Endothelial cell of umbilical vein (primary cell): Measurements from ENCODE around the gene HSF2. TPM values are rescaled to one million over a fixed set of nuclear protein-coding genes. Genes with fewer than 3 reads are reported as not detected.

ENCODE experiments used
- BruUV-seq: library from RNA; stranded (reverse); fragments of 400-500 nt; replicated peaks from 2 replicates; lab custom pipeline; 2021; lab: Mats Ljungman, UMichigan
- CTCF ChIA-PET: fragments of 300-600, 350-600 bp; sonication (Branson Sonifier 250); formaldehyde crosslinking; loops from one replicate; lab custom pipeline; 2021; ENCODE audit warnings: antibody characterized with exemption, inconsistent platforms; lab: Charles Lee
- POLR2A ChIA-PET: fragments of 300-600, 350-600 bp; sonication (Branson Sonifier 250); formaldehyde crosslinking; loops from one replicate; lab custom pipeline; 2021; ENCODE audit warnings: antibody characterized with exemption, inconsistent platforms; lab: Charles Lee
- DNase-seq: peaks from one replicate; pipeline ENCODE4 v3.0.0-alpha.2; 2011; ENCODE audit warnings: low read depth, low spot score
- FAIRE-seq: peaks from 2 replicates; lab custom pipeline; 2011; peaks lifted over from hg19 to GRCh38; lab: Jason Lieb, UNC
- H2AFZ ChIP-seq: 2 replicates; pipeline ENCODE4 v1.6.0; 2012; ENCODE audit warnings: low read depth, low read length, control low read depth, inconsistent platforms
- H3K27ac ChIP-seq: 2 replicates; pipeline ENCODE4 v1.5.1; 2011; ENCODE audit warnings: low read depth, mild to moderate bottlenecking, control low read depth, low read length, moderate library complexity; ENCODE audit not compliant: insufficient read depth
- H3K27me3 ChIP-seq, 2 experiments: 2 replicates each; pipeline versions ENCODE4 v1.6.0 to v1.6.1; 2011; ENCODE audit warnings: low read length in 2 of 2, mixed read lengths in 1 of 2; ENCODE audit not compliant: control insufficient read depth in 2 of 2, insufficient read depth in 2 of 2
- H3K36me3 ChIP-seq, 2 experiments: 2 replicates in 1 of 2; 3 replicates in 1 of 2; pipeline ENCODE4 v1.5.1; 2011; ENCODE audit warnings: low read length in 2 of 2, mild to moderate bottlenecking in 1 of 2, moderate library complexity in 1 of 2; ENCODE audit not compliant: control insufficient read depth in 2 of 2, insufficient read depth in 2 of 2; ENCODE audit errors: extremely low read depth in 1 of 2
- H3K4me1 ChIP-seq: 3 replicates; pipeline ENCODE4 v1.5.1; 2011; ENCODE audit warnings: mild to moderate bottlenecking, low read length; ENCODE audit not compliant: control insufficient read depth, insufficient read depth; ENCODE audit errors: extremely low read depth
- H3K4me2 ChIP-seq: 2 replicates; pipeline ENCODE4 v1.6.1; 2011; ENCODE audit warnings: low read length, control low read depth, mixed read lengths; ENCODE audit not compliant: insufficient read depth
- H3K4me3 ChIP-seq, 3 experiments: fragments of 200-600 bp in 1 of 3; sonication (generic), shearing (Covaris generic) in 1 of 3; replicated peaks in 1 of 3; 2 replicates each; pipeline ENCODE4 v1.5.1; 2011 to 2016; ENCODE audit warnings: control low read depth in 3 of 3, low read length in 3 of 3, mild to moderate bottlenecking in 2 of 3, inconsistent platforms in 1 of 3, low read depth in 1 of 3, moderate library complexity in 1 of 3; ENCODE audit not compliant: insufficient read depth in 1 of 3
- H3K79me2 ChIP-seq: 2 replicates; pipeline ENCODE4 v1.6.0; 2012; ENCODE audit warnings: low read length, inconsistent platforms; ENCODE audit not compliant: control insufficient read depth, insufficient read depth
- H3K9ac ChIP-seq: replicated peaks from 2 replicates; pipeline ENCODE3; 2011; ENCODE audit warnings: low read length, control low read depth; ENCODE audit not compliant: insufficient read depth; ENCODE audit errors: extremely low read depth
- H3K9me1 ChIP-seq: replicated peaks from 3 replicates; pipeline ENCODE4 v1.6.0; 2011; ENCODE audit warnings: mild to moderate bottlenecking, low read length; ENCODE audit not compliant: control insufficient read depth, insufficient read depth; ENCODE audit errors: extremely low read depth
- H3K9me3 ChIP-seq: replicated peaks from 2 replicates; pipeline ENCODE4 v1.5.1; 2012; ENCODE audit warnings: low read length, inconsistent platforms; ENCODE audit not compliant: control insufficient read depth, insufficient read depth
- H4K20me1 ChIP-seq: replicated peaks from 2 replicates; pipeline ENCODE3; 2011; ENCODE audit warnings: mild to moderate bottlenecking, low read length; ENCODE audit not compliant: control insufficient read depth, insufficient read depth; ENCODE audit errors: extremely low read depth
- EZH2 ChIP-seq: IDR thresholded peaks from 2 replicates; pipeline ENCODE4 v1.6.1; 2012; ENCODE audit warnings: borderline replicate concordance, low read depth, mild to moderate bottlenecking, moderate library complexity, low read length, inconsistent platforms; ENCODE audit not compliant: severe bottlenecking
- FOS ChIP-seq: IDR thresholded peaks from 2 replicates; pipeline ENCODE4 v1.6.1; 2011; ENCODE audit warnings: mild to moderate bottlenecking, low read length, moderate library complexity, borderline replicate concordance; ENCODE audit not compliant: insufficient read depth
- GATA2 ChIP-seq: IDR thresholded peaks from 2 replicates; pipeline ENCODE4 v1.7.0; 2011; ENCODE audit warnings: low read depth, mild to moderate bottlenecking, moderate library complexity, mixed read lengths, low read length; ENCODE audit not compliant: insufficient read length, insufficient read depth
- JUN ChIP-seq: IDR thresholded peaks from 2 replicates; pipeline ENCODE4 v1.6.1; 2011; ENCODE audit warnings: borderline replicate concordance, low read depth; ENCODE audit not compliant: insufficient read length, insufficient read depth
- MAX ChIP-seq: IDR thresholded peaks from 2 replicates; pipeline ENCODE4 v1.6.1; 2011; ENCODE audit not compliant: insufficient read depth, insufficient read length
- MYC ChIP-seq: IDR thresholded peaks from one replicate; pipeline ENCODE4 v1.6.1; 2011; ENCODE audit warnings: mild to moderate bottlenecking, low read depth, low read length
- POLR2A ChIP-seq: IDR thresholded peaks from 2 replicates; pipeline ENCODE4 v1.6.1; 2012; ENCODE audit warnings: low read depth, mild to moderate bottlenecking, control low read depth, low read length
- POLR2AphosphoS5 ChIP-seq: IDR thresholded peaks from 2 replicates; pipeline ENCODE4 v1.6.1; 2012; ENCODE audit warnings: low read depth, mild to moderate bottlenecking, control low read depth, low read length, moderate library complexity; ENCODE audit not compliant: insufficient read depth
- dilution Hi-C: fragments of 300-500 bp; cut with MboI; formaldehyde crosslinking; loops from one replicate; pipeline ENCODE4 v1.15.0; 2019; ENCODE audit warnings: low sequenced_read_pairs; ENCODE audit not compliant: extremely low pct_ligation_motif_present
- intact Hi-C: fragments of 100-400 bp; cut with micrococcal nuclease; formaldehyde crosslinking; loops from one replicate; pipeline ENCODE4 v1.10.0; 2022
- polyA plus RNA-seq, 4 experiments: library from polyadenylated mRNA; depleted of rRNA in 3 of 4; stranded (reverse) in 3 of 4; unstranded in 1 of 4; fragments of >200 nt; gene quantifications; 2 replicates each; pipeline versions ENCODE4 v1.2.1 to v1.2.3, GENCODE V29; 2011 to 2012; ENCODE audit warnings: missing spikeins in 1 of 4
- total RNA-seq: library from RNA; stranded (reverse); gene quantifications from 2 replicates; pipeline ENCODE4 v1.2.3, GENCODE V29; 2021
- TF ChIP-seq, protein P1 (sequence below), 2 donors: IDR thresholded peaks; 1 replicate in 1 of 2; 2 replicates in 1 of 2; pipeline ENCODE4 v1.5.1; 2011; ENCODE audit warnings: low read length in 2 of 2, mild to moderate bottlenecking in 2 of 2, moderate library complexity in 2 of 2, control low read depth in 1 of 2, inconsistent platforms in 1 of 2, low read depth in 1 of 2; ENCODE audit not compliant: insufficient read depth in 1 of 2; ENCODE audit errors: extremely low read depth in 1 of 2

HSF2 gene
- total and polyA plus RNA-seq, 2 donors (not counting 3 experiments of a cell fraction or from before 2014, with no cell fraction given), result 8.0 to 13.3 TPM

DNA sequence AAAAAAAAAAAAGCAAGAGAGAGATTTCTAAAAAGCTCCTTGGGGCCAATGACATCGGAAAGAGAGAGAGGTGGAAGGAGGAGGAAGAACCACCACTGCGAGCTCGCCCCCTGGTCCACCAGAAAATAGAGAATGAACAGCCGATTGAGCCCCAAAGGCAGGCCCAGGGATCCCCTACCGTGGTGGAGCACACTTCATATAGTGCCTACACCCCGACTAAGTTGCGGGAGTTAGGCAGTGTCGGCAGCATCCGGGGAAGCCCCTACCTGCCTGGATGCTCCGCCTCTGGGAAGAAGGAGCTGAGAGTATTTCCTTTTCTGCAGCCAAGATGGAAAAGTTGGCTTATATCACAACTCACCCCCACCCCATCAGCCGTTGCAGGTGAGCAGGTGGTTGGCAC, 38.6 kb upstream of the HSF2 start:
- H2AFZ ChIP-seq, result no peak overlapping the region
- no TSS peak for BruUV-seq
- TF ChIP-seq POLR2AphosphoS5 (no peak), MYC (no peak), EZH2 (no peak), POLR2A (no peak), FOS (no peak), GATA2 (no peak), JUN (no peak), MAX (no peak)
- TF ChIP-seq, protein P1, sequence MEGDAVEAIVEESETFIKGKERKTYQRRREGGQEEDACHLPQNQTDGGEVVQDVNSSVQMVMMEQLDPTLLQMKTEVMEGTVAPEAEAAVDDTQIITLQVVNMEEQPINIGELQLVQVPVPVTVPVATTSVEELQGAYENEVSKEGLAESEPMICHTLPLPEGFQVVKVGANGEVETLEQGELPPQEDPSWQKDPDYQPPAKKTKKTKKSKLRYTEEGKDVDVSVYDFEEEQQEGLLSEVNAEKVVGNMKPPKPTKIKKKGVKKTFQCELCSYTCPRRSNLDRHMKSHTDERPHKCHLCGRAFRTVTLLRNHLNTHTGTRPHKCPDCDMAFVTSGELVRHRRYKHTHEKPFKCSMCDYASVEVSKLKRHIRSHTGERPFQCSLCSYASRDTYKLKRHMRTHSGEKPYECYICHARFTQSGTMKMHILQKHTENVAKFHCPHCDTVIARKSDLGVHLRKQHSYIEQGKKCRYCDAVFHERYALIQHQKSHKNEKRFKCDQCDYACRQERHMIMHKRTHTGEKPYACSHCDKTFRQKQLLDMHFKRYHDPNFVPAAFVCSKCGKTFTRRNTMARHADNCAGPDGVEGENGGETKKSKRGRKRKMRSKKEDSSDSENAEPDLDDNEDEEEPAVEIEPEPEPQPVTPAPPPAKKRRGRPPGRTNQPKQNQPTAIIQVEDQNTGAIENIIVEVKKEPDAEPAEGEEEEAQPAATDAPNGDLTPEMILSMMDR (IDR thresholded peaks at IDR 0.05; ENCODE audit: extremely low read depth in 1 of 2, insufficient read depth in 1 of 2, low read depth in 1 of 2, low read length in 2 of 2), result no peak
- DNase-seq (no peak), FAIRE-seq (no peak)
- ChIA-PET CTCF (no interaction called here), POLR2A (no interaction called here)
- no peaks in the 10 kb centered on the region for H3K36me3 ChIP-seq
- H3K9me1 ChIP-seq, result no peaks in the 10 kb centered on the region
- dilution Hi-C loops, result no loop called here
- no peak overlapping the region for H3K4me2 ChIP-seq
- no peaks in the 10 kb centered on the region for H3K9me3 ChIP-seq
- H3K27ac ChIP-seq, result no peak overlapping the region
- no peak overlapping the region for H3K4me3 ChIP-seq
- no peaks in the 10 kb centered on the region for H3K4me1 ChIP-seq
- H4K20me1 ChIP-seq, result no peaks in the 10 kb centered on the region
- H3K27me3 ChIP-seq, result no peaks in the 10 kb centered on the region
- H3K9ac ChIP-seq, result no peak overlapping the region
- H3K79me2 ChIP-seq, result no peaks in the 10 kb centered on the region
- intact Hi-C loops, result no loop called here
